Transverse colon (tissue), 4 donors: Measurements from ENCODE around the gene KCNH3.

Source experiments
- EP300 ChIP-seq: sonication (generic); formaldehyde crosslinking; IDR thresholded peaks from one replicate; pipeline ENCODE4 v1.6.1; 2017; ENCODE audit warnings: antibody characterized with exemption, low read depth
- POLR2A ChIP-seq: fragments of 450-650 bp; IDR thresholded peaks from one replicate; pipeline ENCODE4 v1.6.1; 2016; ENCODE audit warnings: antibody characterized with exemption, mild to moderate bottlenecking, moderate library complexity
- POLR2AphosphoS5 ChIP-seq, 3 donors: sonication (generic); formaldehyde crosslinking; IDR thresholded peaks; one replicate each; pipeline ENCODE4 v1.6.1; 2016; ENCODE audit warnings: antibody characterized with exemption in 3 of 3
- TF ChIP-seq, protein P1 (sequence below), 5 experiments: fragments of 200-600 bp in 3 of 5; fragments of 450-650 bp in 2 of 5; sonication (generic) in 3 of 5; IDR thresholded peaks; 1 replicate in 2 of 5; 2 replicates in 3 of 5; pipeline ENCODE4 v1.5.1; 2016 to 2017; ENCODE audit warnings: antibody characterized with exemption in 5 of 5, inconsistent platforms in 3 of 5, mild to moderate bottlenecking in 2 of 5, moderate library complexity in 1 of 5

- TF ChIP-seq, protein P1, sequence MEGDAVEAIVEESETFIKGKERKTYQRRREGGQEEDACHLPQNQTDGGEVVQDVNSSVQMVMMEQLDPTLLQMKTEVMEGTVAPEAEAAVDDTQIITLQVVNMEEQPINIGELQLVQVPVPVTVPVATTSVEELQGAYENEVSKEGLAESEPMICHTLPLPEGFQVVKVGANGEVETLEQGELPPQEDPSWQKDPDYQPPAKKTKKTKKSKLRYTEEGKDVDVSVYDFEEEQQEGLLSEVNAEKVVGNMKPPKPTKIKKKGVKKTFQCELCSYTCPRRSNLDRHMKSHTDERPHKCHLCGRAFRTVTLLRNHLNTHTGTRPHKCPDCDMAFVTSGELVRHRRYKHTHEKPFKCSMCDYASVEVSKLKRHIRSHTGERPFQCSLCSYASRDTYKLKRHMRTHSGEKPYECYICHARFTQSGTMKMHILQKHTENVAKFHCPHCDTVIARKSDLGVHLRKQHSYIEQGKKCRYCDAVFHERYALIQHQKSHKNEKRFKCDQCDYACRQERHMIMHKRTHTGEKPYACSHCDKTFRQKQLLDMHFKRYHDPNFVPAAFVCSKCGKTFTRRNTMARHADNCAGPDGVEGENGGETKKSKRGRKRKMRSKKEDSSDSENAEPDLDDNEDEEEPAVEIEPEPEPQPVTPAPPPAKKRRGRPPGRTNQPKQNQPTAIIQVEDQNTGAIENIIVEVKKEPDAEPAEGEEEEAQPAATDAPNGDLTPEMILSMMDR (IDR thresholded peaks at IDR 0.05): no peak
- no peak for TF ChIP-seq POLR2A
- no peak for TF ChIP-seq EP300
- no peak for TF ChIP-seq POLR2AphosphoS5 (IDR thresholded peaks at IDR 0.05)
These were observed 38.9 kb downstream of the KCNH3 start for GRCh38 chr12:49577589-49578315.
